K562 (cell line): Measurements from ENCODE around the gene TPM4.

Experiments used
- BCLAF1 ChIP-seq, 2 experiments: fragments of 450-650 bp in 1 of 2; IDR thresholded peaks; 2 replicates each; pipeline ENCODE4 v1.6.1; 2011 to 2017; ENCODE audit warnings: low read depth in 2 of 2, antibody characterized with exemption in 1 of 2, borderline replicate concordance in 1 of 2, low read length in 1 of 2, mild to moderate bottlenecking in 1 of 2, mixed read lengths in 1 of 2; ENCODE audit not compliant: control insufficient read depth in 1 of 2
- CREM ChIP-seq: IDR thresholded peaks from 2 replicates; pipeline ENCODE4 v1.6.1; 2014; ENCODE audit warnings: antibody characterized with exemption, low read depth
- CTCF ChIP-seq, 3 experiments: IDR thresholded peaks in 2 of 3; conservative IDR thresholded peaks in 1 of 3; 2 replicates each; pipeline ENCODE4 v1.5.1; 2011 to 2012; ENCODE audit warnings: low read length in 3 of 3, mild to moderate bottlenecking in 3 of 3, control low read depth in 2 of 3, improper control_type of control experiment in 1 of 3, inconsistent platforms in 1 of 3, low read depth in 1 of 3, mixed read lengths in 1 of 3, moderate library complexity in 1 of 3; ENCODE audit not compliant: insufficient read depth in 2 of 3
- ETS1 ChIP-seq: conservative IDR thresholded peaks from 2 replicates; pipeline ENCODE4 v1.6.1; 2011; ENCODE audit warnings: low read depth, mild to moderate bottlenecking, low read length; ENCODE audit not compliant: control insufficient read depth
- LARP7 ChIP-seq: fragments of 450-650 bp; IDR thresholded peaks from 2 replicates; pipeline ENCODE4 v1.6.1; 2016
- POLR2A ChIP-seq: fragments of 450-650 bp; conservative IDR thresholded peaks from 2 replicates; pipeline ENCODE4 v1.6.1; 2016
- RBM22 ChIP-seq: fragments of 200-400 bp; formaldehyde crosslinking; IDR thresholded peaks from 2 replicates; pipeline ENCODE4 v1.6.1; 2018; ENCODE audit warnings: low read length, low read depth; ENCODE audit not compliant: poor library complexity, severe bottlenecking
- ZBTB43 ChIP-seq: sonication (generic); formaldehyde crosslinking; IDR thresholded peaks from 2 replicates; pipeline ENCODE4 v1.8.0; 2023; ENCODE audit warnings: mild to moderate bottlenecking, missing genetic modification reagents

GRCh38 chr19:16073481-16073880 lies 2.8 kb upstream of the TPM4 start:
- TF ChIP-seq ETS1 (no peak), RBM22 (no peak), BCLAF1 (IDR thresholded peaks at IDR 0.05; ENCODE audit: borderline replicate concordance in 1 of 2, control insufficient read depth in 1 of 2, low read depth in 2 of 2, low read length in 1 of 2) (no peak), ZBTB43 (no peak), LARP7 (no peak), CTCF (IDR thresholded peaks at IDR 0.05 in 2 of 3, conservative IDR thresholded peaks at IDR 0.05 in 1 of 3; ENCODE audit: insufficient read depth in 2 of 3, low read depth in 1 of 3, low read length in 3 of 3) (no peak), CREM (no peak), POLR2A (no peak)
